NCI-H146 (cell line): ENCODE results near the gene TBC1D19.
"Not testable (repeated sequence)": the region's sequence is repeated elsewhere in the genome, so short reads cannot be mapped to it uniquely, and the experiment has no call there.

Experiments used
- DNase-seq: peaks from one replicate; lab custom pipeline; 2025; lab: John Stamatoyannopoulos, UW

Gene TBC1D19

GRCh38 chr4:26601204-26601603 lies 17.3 kb downstream of the TBC1D19 start:
- no peak for DNase-seq

- DNase-seq: no peak
Measured at GRCh38 chr4:26607776-26608175, 23.9 kb downstream of the TBC1D19 start.

DNA sequence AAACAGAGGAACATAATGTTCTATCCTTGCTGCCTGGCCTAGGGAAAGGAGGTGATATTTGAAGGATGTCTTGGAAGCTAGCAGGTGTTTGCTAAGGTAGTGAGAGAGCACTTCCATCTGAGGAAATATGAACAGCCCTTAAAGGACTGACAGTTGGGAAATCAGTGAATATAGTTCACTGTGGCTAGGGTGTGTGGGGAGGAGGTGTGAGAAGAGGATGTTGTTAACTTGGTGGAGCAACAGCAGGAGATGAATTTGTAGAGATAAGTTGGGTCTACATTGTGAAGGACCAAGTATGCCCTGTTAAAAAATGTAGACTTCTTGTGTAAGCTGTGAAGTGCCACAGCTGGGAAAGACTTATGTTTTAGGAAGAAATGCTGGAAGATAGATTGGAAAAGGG lies 25.5 kb downstream of the TBC1D19 start:
- no peak for DNase-seq

DNA sequence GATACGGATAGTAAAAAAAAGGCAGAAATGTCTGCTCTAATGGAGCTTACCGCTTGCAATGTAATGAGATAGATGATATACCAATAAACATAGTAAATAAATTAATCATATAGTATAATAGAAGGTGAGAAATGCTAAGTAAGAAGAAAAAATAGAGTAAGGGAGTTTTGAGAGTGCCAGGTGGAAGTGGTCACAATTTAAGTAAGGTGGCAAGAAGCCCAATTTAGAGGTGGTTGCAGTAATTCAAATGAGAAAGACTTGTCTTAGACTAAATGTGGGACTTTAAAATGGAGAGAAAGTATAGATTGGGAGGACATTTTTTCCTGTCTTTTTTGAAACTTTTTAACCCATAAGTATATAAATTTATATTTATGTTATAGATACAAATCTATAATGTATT lies 26.0 kb downstream of the TBC1D19 start:
- DNase-seq: no peak

DNA sequence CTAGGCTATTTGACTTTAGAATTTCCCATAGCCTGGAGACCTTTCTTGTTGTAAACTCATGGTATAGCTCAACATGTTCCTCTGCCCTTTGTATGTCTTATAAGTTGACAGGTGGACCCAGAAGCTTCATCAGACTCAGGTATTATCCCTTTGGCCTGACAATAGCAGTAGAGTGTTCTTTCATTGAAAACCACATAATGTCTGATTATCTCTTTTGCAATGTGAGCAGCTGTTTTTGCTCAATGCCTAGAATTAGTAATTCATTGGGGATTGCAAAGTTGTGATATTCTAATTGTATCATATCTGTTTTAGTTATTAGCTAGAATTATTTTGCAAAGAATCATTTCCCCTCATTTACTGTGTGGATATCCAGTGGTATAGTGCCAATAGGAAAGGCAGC lies 27.5 kb downstream of the TBC1D19 start:
- no peak for DNase-seq

- no peak for DNase-seq
Measured at GRCh38 chr4:26611885-26612284, 28.0 kb downstream of the TBC1D19 start.

- no peak for DNase-seq
Measured at GRCh38 chr4:26613237-26613636, 29.4 kb downstream of the TBC1D19 start.

DNA sequence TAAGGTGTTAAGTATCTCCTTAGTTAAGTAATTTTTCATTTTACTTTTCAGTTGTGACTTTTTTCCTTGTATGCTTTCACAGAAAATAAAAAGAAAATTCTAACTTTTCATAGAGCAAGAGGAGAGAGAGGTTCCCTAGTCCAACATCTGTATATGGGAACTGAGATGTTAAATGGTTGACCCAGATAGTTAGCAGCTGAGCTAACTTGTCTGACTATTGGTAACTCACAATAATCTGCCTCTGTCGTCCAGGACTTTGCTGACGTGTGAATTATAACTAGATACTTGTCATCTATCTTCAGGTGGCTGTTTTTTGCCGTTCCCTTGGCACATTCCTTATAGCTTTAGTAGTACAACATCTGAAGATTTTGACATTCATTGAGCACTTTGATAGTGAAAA lies 29.9 kb downstream of the TBC1D19 start:
- no peak for DNase-seq

- DNase-seq: no peak
Measured at GRCh38 chr4:26619784-26620183, 35.9 kb downstream of the TBC1D19 start.

DNA sequence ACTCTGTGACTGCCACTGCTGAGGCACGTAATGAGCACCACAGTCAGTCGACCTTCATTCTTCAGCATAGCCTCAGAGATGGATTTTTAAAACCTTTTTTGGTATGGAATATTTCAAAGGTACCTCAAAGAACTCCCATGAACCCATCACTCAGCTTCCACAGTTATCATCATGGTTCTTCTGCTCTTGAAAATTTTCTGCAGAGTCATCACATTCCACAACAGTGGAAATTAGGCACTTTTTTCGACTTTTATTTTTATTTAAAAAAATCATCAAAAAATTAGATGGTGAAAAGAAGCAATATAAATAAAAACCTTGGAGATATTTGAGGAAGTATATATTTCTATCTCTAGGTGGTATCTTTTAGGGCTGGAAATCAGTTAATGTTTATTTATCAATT lies 37.5 kb downstream of the TBC1D19 start:
- no peak for DNase-seq

- no peak for DNase-seq
Measured at GRCh38 chr4:26622913-26623312, 39.0 kb downstream of the TBC1D19 start.

DNA sequence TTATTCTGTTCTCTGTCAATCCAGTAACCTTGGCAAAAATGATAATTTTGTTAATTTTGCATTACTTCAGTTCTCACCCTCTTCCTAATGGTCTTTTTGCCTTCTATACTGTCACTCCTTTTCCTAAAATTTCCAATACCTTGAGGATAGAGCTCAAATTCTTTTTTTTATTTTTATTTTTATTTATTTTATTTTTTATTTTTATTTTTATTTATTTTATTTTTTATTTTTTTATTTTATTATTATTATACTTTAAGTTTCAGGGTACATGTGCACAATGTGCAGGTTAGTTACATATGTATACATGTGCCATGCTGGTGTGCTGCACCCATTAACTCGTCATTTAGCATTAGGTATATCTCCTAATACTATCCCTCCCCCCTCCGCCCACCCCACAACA lies 42.8 kb downstream of the TBC1D19 start:
- DNase-seq: not testable (repeated sequence)

DNA sequence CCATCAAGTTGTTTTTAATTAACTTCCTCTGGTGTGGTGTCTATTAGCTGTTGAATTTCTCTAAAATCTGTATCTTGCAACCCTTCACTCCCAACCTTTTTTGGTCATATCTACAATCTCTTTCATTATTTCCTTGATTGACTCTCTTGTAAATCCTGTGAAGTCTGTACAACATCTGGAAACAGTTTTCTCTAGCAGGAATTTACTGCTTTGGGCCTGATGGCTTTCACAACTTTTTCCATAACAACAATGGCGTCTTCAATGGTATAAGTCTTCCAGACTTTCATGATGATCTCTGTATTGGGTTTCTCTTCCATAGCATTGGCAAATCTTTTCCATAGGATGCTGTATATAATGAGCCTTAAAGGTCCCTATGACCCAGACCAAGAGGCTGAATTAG lies 49.0 kb downstream of the TBC1D19 start:
- DNase-seq: no peak

DNA sequence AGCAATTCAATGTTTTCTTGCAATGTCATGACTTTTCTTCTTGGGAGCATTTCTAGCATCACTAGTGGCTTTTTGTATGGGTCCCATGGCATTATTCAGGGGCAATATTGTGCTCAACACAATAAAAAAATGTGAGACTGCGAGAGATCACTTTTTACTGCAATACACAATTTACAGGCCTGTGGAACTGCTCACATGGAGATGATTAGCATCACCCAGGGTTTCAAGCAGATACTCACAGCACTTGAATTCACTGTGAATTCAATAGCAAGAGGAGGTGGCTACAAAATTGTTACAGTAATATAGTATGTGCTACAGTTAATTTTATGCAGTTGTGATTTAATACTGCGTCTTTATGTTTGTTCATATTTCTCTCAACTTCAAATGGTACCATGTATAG lies 50.4 kb downstream of the TBC1D19 start:
- no peak for DNase-seq

- no peak for DNase-seq
Measured at GRCh38 chr4:26636458-26636857, 52.6 kb downstream of the TBC1D19 start.

DNA sequence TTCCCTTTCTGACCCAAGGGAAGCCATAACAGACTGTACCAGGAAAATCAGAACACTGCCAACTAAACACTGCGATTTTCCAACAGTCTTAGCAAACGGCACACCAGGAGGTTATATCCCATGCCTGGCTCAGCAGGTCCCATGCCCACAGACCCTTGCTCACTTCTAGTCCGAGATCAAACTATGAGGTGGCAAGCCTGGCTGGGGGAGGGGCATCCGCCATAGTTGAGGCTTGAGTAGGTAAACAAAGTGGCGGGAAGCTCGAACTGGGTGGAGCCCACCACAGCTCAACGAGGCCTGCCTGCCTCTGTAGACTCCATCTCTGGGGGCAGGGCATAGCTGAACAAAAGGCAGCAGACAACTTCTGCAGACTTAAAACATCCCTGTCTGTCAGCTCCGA lies 56.8 kb downstream of the TBC1D19 start:
- DNase-seq: not testable (repeated sequence)

DNA sequence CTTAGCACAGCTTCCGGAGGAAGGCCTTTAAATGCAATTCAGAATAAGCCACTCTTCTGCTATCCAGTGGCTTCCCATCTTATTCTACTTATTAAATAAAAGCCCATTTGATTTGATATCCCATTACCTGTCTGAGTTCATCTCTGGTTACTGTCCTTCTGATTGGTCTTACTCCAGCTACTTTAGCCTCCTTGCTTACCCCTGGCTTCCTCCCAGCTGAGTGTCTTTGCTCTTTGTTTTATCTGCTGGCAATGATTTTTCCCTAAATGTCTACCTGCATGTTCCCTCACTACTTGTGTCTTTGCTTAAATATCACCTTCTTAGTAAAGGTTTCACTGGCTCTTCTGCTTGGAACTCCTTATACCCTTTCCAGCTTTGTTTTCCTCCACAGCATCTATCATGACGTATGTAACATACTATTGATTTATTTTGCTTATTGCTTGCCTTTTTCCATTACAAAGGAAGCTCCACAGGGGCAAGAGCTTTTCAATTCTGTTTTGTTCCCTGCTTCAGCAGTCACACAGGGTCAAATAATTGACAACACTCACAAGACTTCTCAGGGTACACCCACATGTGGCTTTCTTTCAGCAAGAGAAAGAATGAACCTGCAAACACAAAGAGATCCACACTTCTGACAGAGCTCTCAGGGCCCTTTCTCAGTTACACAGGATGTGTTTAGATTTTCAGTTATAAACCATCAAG lies 63.8 kb downstream of the TBC1D19 start:
- DNase-seq: no peak

- no peak for DNase-seq
Measured at GRCh38 chr4:26648260-26648659, 64.4 kb downstream of the TBC1D19 start.

DNA sequence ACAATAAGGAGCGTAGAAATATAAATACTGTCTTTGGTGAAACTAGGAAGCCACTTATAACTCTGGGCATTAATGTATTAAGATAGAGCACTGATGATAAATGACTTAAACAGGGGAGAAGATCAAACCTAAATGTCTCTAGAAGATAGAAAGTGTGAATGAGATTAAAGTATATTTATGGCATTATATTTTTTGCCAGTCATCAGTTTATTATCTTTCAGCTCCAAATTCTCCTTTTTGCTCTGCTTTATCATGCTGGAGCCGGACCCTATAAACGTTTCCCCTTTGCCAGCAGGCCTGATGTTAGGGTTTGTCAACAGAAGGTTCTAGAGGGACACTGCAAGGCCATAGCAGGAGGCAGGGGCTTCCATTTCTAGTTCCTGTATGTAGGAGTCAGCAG lies 76.4 kb downstream of the TBC1D19 start:
- DNase-seq: no peak

DNA sequence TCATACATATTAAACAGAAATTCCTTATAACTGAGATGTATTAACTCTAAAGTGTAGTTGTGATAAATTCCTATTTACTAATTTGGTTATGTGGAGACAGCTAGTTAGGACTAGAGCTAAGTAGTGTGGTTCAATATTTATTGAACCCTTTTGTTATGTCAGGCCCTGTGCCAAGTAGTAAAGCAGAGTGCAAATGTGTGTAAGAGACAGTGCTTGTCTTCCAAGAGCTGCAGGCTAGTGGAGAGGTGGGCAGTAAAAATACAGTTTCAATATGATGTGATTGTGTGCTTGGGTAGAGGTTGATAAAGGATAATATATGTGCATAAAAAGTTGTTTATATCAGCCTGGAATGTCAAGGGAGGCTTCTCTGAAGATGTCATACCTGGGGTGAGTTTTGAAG lies 80.0 kb downstream of the TBC1D19 start:
- DNase-seq: no peak

DNA sequence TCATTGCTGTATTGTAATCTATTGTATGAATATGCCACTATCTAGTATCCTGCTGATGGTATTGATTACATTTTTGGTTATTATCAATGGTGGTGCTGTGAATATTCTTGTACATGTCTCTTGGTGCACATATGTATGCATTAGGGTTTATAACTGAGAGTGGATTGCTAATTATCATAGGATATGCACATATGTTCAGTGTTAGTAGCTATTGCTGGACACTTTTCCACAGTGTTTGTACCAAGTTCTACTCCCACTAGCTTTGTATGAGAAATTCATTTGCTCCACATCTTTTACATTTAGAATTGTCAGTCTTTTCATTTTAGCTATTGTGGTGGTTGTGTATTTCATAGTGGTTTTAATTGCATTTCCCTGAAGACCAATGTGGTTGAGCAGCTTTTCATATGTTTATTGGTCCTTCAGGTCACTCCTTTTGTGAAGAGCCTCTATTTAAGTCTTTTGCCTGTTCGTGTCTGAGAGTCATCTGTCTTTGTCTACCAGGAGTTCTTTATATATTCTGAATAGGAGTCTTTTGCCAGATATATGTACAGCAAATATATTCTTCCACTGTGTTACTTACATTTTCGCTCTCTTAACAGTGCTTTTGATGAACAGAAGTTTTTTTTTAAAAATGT lies 87.1 kb downstream of the TBC1D19 start:
- no peak for DNase-seq

DNA sequence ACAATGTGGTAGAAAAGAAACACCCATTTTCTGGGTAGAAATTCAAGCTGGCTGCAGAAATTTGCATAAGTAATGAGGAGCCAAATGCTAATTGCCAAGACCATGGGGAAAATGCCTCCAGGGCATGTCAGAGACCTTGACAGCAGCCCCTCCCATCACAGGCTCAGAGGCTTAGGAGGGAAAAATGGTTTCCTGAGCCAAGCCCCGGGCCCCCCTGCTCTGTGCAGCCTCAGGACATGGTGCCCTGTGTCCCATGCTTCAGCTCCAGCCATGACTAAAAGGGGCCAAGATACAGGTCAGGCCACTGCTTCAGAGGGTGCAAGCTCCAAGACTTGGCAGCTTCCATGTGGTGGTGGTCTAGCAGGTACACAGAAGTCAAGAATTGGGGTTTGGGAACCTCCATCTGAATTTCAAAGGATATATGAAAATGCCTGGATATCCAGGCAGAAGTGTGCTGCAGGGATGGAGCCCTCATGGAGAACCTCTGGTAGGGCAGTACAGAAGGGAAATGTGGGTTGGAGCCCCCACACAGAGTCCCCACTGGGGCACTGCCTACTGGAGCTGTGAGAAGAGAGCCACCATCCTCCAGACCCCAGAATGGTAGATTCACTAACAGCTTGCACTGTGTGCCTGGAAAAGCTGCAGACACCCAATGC lies 95.3 kb downstream of the TBC1D19 start:
- not testable (repeated sequence) for DNase-seq

- no peak for DNase-seq
Measured at GRCh38 chr4:26682436-26682835, 98.6 kb downstream of the TBC1D19 start.

DNA sequence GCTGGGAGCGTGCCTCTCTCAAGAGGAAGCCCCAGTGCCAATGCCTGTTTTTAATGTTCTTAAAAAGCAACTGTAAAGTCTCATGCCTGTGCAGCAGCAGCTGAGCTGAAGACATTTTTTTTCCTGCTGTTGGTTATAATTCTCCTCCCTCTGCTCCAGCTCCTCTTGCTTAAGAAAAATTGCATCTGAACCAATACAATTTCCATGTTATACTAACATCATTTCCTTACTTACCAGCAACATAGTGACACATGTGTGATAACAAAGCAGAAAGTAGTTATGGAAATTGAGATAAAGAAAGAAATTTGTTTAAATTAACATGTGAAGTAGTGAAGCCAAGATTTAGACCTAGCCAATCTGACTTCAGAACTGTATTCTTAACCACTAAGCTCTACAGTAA lies 101.4 kb downstream of the TBC1D19 start:
- no peak for DNase-seq
